HepG2 (cell line): ENCODE data around the gene ITPRIP. TPM values are rescaled to one million over a fixed set of nuclear protein-coding genes. Genes with fewer than 3 reads are reported as not detected.

Source experiments
- ATAC-seq: fragments of 200-7000 bp; cut with Tn5 transposase; 3 replicates; pipeline ENCODE4 v1.9.1; 2020; ENCODE audit warnings: mild to moderate bottlenecking, moderate library complexity
- BruUV-seq: library from RNA; stranded (reverse); fragments of 400-500 nt; replicated peaks from 2 replicates; lab custom pipeline; 2021; lab: Mats Ljungman, UMichigan
- CTCF ChIA-PET: fragments of 300-600 bp; formaldehyde crosslinking; extraction: SDS; loops from one replicate; lab custom pipeline; 2021; ENCODE audit warnings: low total read pairs, inconsistent platforms, low intra/inter-chr PET ratio; lab: Yijun Ruan, JAX
- POLR2A ChIA-PET: fragments of 350-600 bp; sonication (Branson Sonifier 250); formaldehyde crosslinking; loops from one replicate; lab custom pipeline; 2020; ENCODE audit warnings: antibody characterized with exemption, inconsistent platforms; lab: Yijun Ruan, JAX
- DNase-seq: peaks from one replicate; pipeline ENCODE4 v3.0.0-alpha.2; 2015; ENCODE audit warnings: low spot score
- FAIRE-seq: peaks from 3 replicates; lab custom pipeline; 2011; peaks lifted over from hg19 to GRCh38; lab: Jason Lieb, UNC
- H2AFZ ChIP-seq: one replicate; pipeline ENCODE4 v1.6.1; 2011; ENCODE audit warnings: low read length, inconsistent platforms
- H3K27ac ChIP-seq: fragments of 300-600 bp; 3 replicates; pipeline ENCODE4 v1.8.0; 2011; ENCODE audit warnings: mixed run types, mild to moderate bottlenecking, mixed read lengths, low read length, inconsistent platforms; ENCODE audit not compliant: insufficient read depth; ENCODE audit errors: extremely low read length
- H3K27me3 ChIP-seq, 2 experiments: fragments of 200-600 bp in 1 of 2; 2 replicates in 1 of 2; 3 replicates in 1 of 2; pipeline versions ENCODE4 v1.6.0 to v1.8.0; 2011; ENCODE audit warnings: low read length in 2 of 2, mild to moderate bottlenecking in 2 of 2, moderate library complexity in 2 of 2, inconsistent platforms in 1 of 2; ENCODE audit not compliant: insufficient read depth in 2 of 2, control insufficient read depth in 1 of 2
- H3K36me3 ChIP-seq, 2 experiments: fragments of 200-600 bp in 1 of 2; replicated peaks in 1 of 2; 2 replicates in 1 of 2; 3 replicates in 1 of 2; pipeline versions ENCODE4 v1.5.1 to v1.8.0; 2011; ENCODE audit warnings: low read length in 2 of 2, inconsistent platforms in 1 of 2; ENCODE audit not compliant: insufficient read depth in 2 of 2, control insufficient read depth in 1 of 2
- H3K4me1 ChIP-seq: 2 replicates; pipeline ENCODE4 v1.5.1; 2012; ENCODE audit warnings: low read length, inconsistent platforms; ENCODE audit not compliant: insufficient read depth
- H3K4me2 ChIP-seq: 2 replicates; pipeline ENCODE4 v1.6.0; 2011; ENCODE audit warnings: low read depth, low read length, inconsistent platforms
- H3K4me3 ChIP-seq, 3 experiments: fragments of 200-600 bp in 1 of 3; sonication (generic), shearing (Covaris generic) in 1 of 3; replicated peaks in 1 of 3; 2 replicates each; pipeline ENCODE4 v1.5.1; 2011 to 2016; ENCODE audit warnings: low read length in 3 of 3, inconsistent platforms in 2 of 3, low read depth in 2 of 3, mild to moderate bottlenecking in 2 of 3, control low read depth in 1 of 3, mixed read lengths in 1 of 3; ENCODE audit not compliant: insufficient read depth in 1 of 3
- H3K79me2 ChIP-seq: one replicate; pipeline ENCODE4 v1.6.1; 2011; ENCODE audit warnings: low read length, inconsistent platforms; ENCODE audit not compliant: insufficient read depth
- H3K9ac ChIP-seq: 2 replicates; pipeline ENCODE4 v1.6.0; 2011; ENCODE audit warnings: mild to moderate bottlenecking, low read depth, low read length, inconsistent platforms; ENCODE audit not compliant: insufficient read depth
- H3K9me3 ChIP-seq: 2 replicates; pipeline ENCODE4 v1.5.1; 2012; ENCODE audit warnings: mild to moderate bottlenecking, low read length
- H4K20me1 ChIP-seq: 2 replicates; pipeline ENCODE4 v1.6.0; 2011; ENCODE audit warnings: inconsistent platforms, mild to moderate bottlenecking, low read length, moderate library complexity; ENCODE audit not compliant: insufficient read depth
- MAF1 ChIP-seq: sonication (generic); formaldehyde crosslinking; IDR thresholded peaks from 2 replicates; pipeline ENCODE4 v1.5.0; 2020; ENCODE audit warnings: missing genetic modification reagents, borderline replicate concordance
- MAZ ChIP-seq, 2 experiments: sonication (generic) in 1 of 2; formaldehyde crosslinking in 1 of 2; IDR thresholded peaks; 2 replicates each; pipeline versions ENCODE4 v1.5.0 to v1.6.1; 2012 to 2020; ENCODE audit warnings: low read depth in 2 of 2, mild to moderate bottlenecking in 2 of 2, borderline replicate concordance in 1 of 2, improper control_type of control experiment in 1 of 2, low read length in 1 of 2, missing genetic modification reagents in 1 of 2, moderate library complexity in 1 of 2
- RCOR2 ChIP-seq: IDR thresholded peaks from 2 replicates; pipeline ENCODE4 v1.6.1; 2016; ENCODE audit warnings: missing biosample characterization, missing genetic modification reagents
- SRY ChIP-seq: sonication (generic); formaldehyde crosslinking; IDR thresholded peaks from 2 replicates; pipeline ENCODE4 v1.8.0; 2022; ENCODE audit warnings: mild to moderate bottlenecking, missing genetic modification reagents
- THAP8 ChIP-seq: sonication (generic); formaldehyde crosslinking; IDR thresholded peaks from 2 replicates; pipeline ENCODE4 v1.5.1; 2020; ENCODE audit warnings: missing genetic modification reagents, mild to moderate bottlenecking, borderline replicate concordance
- ZC3H13 ChIP-seq: sonication (generic); formaldehyde crosslinking; IDR thresholded peaks from 2 replicates; pipeline ENCODE4 v1.8.1; 2023; ENCODE audit warnings: mild to moderate bottlenecking, missing genetic modification reagents, moderate library complexity
- ZFP90 ChIP-seq: sonication (generic); formaldehyde crosslinking; IDR thresholded peaks from 2 replicates; pipeline ENCODE4 v1.8.0; 2022; ENCODE audit warnings: missing genetic modification reagents, mild to moderate bottlenecking, inconsistent platforms, borderline replicate concordance
- ZNF143 ChIP-seq: sonication (generic); formaldehyde crosslinking; IDR thresholded peaks from 2 replicates; pipeline ENCODE4 v1.4.0; 2020; ENCODE audit warnings: missing genetic modification reagents
- ZNF232 ChIP-seq: sonication (generic); formaldehyde crosslinking; IDR thresholded peaks from 2 replicates; pipeline ENCODE4 v1.4.0; 2020; ENCODE audit warnings: missing genetic modification reagents, borderline replicate concordance
- ZNF552 ChIP-seq: sonication (generic); formaldehyde crosslinking; IDR thresholded peaks from 2 replicates; pipeline ENCODE4 v1.9.0; 2022; ENCODE audit warnings: missing genetic modification reagents, mild to moderate bottlenecking, borderline replicate concordance
- ZSCAN9 ChIP-seq: IDR thresholded peaks from 2 replicates; pipeline ENCODE4 v1.6.1; 2016; ENCODE audit warnings: borderline replicate concordance
- WGBS: methylation state at CpG from one replicate; pipeline ENCODE4 v1.1.6; 2017; ENCODE audit warnings: low lambda C conversion rate; 5-methylcytosine and 5-hydroxymethylcytosine counted together
- in situ Hi-C: cut with HindIII; loops from 2 replicates; pipeline ENCODE4 v1.10.0; 2017; ENCODE audit warnings: low pct_unique_long_range_greater_than_20kb; ENCODE audit not compliant: extremely low pct_ligation_motif_present
- intact Hi-C: fragments of 100-400 bp; cut with micrococcal nuclease; formaldehyde crosslinking; loops from one replicate; pipeline ENCODE4 v1.10.0; 2022; ENCODE audit not compliant: unreplicated experiment
- polyA plus RNA-seq, 8 experiments: library from polyadenylated mRNA; depleted of rRNA in 3 of 8; stranded (reverse) in 7 of 8; unstranded in 1 of 8; fragments of >200 nt; fragmentation: Illumina TruSeq in 4 of 8; extraction: Trizol in 4 of 8; gene quantifications; 2 replicates each; pipeline versions ENCODE4 v1.2.1 to v1.2.3, GENCODE V29; 2011 to 2016; ENCODE audit warnings: low read depth in 4 of 8, missing spikeins in 1 of 8, mixed read lengths in 1 of 8; ENCODE audit not compliant: insufficient read depth in 1 of 8
- total RNA-seq, 5 experiments: library from RNA; depleted of rRNA; stranded (reverse); fragments of >200 nt; fragmentation: Illumina TruSeq; extraction: Trizol; gene quantifications; 2 replicates each; pipeline ENCODE4 v1.2.3, GENCODE V29; 2016; ENCODE audit warnings: low read depth in 1 of 5

The ITPRIP gene
- total and polyA plus RNA-seq, 2 of the 13 experiments (the other 11 are each of a cell fraction or from before 2014, with no cell fraction given): 1.00 to 2.8 TPM

- no peak overlapping the region for H3K27ac ChIP-seq
- H3K36me3 ChIP-seq: no peaks in the 10 kb centered on the region; a peak in 2 of 5 replicates
- H4K20me1 ChIP-seq: no peaks in the 10 kb centered on the region
- H3K9ac ChIP-seq: no peak overlapping the region
- intact Hi-C loops (no loop called here), in situ Hi-C loops (no loop called here)
- H3K27me3 ChIP-seq: no peaks in the 10 kb centered on the region; a peak in 1 of 5 replicates
- no peak for ATAC-seq
- H2AFZ ChIP-seq: no peak overlapping the region
- no peak overlapping the region for H3K4me3 ChIP-seq
- TF ChIP-seq RCOR2 (CRISPR knock-in tag) (no peak), ZNF552 (CRISPR knock-in tag) (no peak), THAP8 (CRISPR knock-in tag) (no peak), ZNF232 (CRISPR knock-in tag) (no peak), MAF1 (CRISPR knock-in tag) (no peak), MAZ (IDR thresholded peaks at IDR 0.05; ENCODE audit: borderline replicate concordance, low read depth, low read length) (no peak), MAZ (CRISPR knock-in tag; IDR thresholded peaks at IDR 0.05; ENCODE audit: low read depth) (no peak), SRY (no peak), ZNF143 (no peak), ZFP90 (CRISPR knock-in tag) (no peak), ZSCAN9 (CRISPR knock-in tag) (no peak), ZC3H13 (CRISPR knock-in tag) (no peak)
- TF ChIP-seq, all 625 proteins: peak for 0
- Histone ChIP-seq H3K4me2 (no peak overlapping the region), H3K79me2 (no peaks in the 10 kb centered on the region), H3K9me3 (no peaks in the 10 kb centered on the region), H3K4me1 (peaks cover 16% of the 10 kb centered on the region)
- FAIRE-seq: no peak
- CTCF ChIA-PET: interaction anchor here (3.0 kb wide), 1 partner anchor 42 kb away, joined by 7 read pairs; no protein-coding TSS in a partner anchor
- WGBS: 70% methylated on average over 4 of the region's 4 CpGs
- POLR2A ChIA-PET: no interaction called here
- BruUV-seq: no TSS peak
- no peak for DNase-seq
Observed at GRCh38 chr10:104308439-104308903, 29.8 kb downstream of the ITPRIP start.
